GM12873 (cell line): ENCODE results near the gene ANK3.

Source experiments
- TF ChIP-seq, protein P1 (sequence below): IDR thresholded peaks from 2 replicates; pipeline ENCODE4 v1.5.1; 2012; ENCODE audit warnings: low read depth, mild to moderate bottlenecking, moderate library complexity, low read length, control low read depth; ENCODE audit not compliant: insufficient read depth; ENCODE audit errors: missing control alignments

The ANK3 gene

DNA sequence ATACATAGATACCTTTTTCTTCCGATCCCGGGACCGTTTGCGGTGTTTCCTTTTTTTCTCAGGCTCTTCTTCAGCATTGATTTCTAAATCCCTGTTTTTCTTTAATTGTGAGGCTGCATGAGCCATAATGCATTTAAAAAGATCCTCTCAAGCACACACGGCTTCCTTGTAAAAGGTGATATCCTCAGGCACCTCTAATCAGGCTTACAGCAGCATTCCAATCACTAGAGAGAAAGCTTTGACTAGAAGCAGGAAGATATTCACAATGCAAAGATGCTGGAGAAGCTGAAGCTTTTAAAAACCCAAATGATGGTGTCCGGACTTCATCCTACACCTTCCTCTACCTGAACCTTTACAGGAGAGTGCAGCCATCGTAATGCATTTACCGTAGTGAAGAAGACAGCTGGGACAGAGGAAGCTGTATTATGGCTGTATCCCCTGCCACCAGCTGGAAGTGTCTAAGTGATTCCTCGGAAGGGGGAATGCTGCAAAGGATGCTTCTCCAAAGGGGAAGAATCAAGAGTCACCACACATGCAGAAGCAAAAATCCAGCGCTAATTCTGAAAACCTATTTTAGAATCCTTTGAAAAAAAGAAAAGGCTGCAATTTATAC is at the start of gene ANK3:
Gene ANK3 (minus strand): TSS at position 463 of the 613 bp plus-strand sequence. CDS start 337 bp downstream, at position 126.
- TF ChIP-seq, protein P1, sequence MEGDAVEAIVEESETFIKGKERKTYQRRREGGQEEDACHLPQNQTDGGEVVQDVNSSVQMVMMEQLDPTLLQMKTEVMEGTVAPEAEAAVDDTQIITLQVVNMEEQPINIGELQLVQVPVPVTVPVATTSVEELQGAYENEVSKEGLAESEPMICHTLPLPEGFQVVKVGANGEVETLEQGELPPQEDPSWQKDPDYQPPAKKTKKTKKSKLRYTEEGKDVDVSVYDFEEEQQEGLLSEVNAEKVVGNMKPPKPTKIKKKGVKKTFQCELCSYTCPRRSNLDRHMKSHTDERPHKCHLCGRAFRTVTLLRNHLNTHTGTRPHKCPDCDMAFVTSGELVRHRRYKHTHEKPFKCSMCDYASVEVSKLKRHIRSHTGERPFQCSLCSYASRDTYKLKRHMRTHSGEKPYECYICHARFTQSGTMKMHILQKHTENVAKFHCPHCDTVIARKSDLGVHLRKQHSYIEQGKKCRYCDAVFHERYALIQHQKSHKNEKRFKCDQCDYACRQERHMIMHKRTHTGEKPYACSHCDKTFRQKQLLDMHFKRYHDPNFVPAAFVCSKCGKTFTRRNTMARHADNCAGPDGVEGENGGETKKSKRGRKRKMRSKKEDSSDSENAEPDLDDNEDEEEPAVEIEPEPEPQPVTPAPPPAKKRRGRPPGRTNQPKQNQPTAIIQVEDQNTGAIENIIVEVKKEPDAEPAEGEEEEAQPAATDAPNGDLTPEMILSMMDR = no peak

- TF ChIP-seq, protein P1 = peak; percentile 51
Observed at GRCh38 chr10:60434418-60435046, 44.9 kb upstream of the ANK3 start.

- TF ChIP-seq, protein P1 = no peak
Observed at GRCh38 chr10:60433684-60434083, 44.0 kb upstream of the ANK3 start.

DNA sequence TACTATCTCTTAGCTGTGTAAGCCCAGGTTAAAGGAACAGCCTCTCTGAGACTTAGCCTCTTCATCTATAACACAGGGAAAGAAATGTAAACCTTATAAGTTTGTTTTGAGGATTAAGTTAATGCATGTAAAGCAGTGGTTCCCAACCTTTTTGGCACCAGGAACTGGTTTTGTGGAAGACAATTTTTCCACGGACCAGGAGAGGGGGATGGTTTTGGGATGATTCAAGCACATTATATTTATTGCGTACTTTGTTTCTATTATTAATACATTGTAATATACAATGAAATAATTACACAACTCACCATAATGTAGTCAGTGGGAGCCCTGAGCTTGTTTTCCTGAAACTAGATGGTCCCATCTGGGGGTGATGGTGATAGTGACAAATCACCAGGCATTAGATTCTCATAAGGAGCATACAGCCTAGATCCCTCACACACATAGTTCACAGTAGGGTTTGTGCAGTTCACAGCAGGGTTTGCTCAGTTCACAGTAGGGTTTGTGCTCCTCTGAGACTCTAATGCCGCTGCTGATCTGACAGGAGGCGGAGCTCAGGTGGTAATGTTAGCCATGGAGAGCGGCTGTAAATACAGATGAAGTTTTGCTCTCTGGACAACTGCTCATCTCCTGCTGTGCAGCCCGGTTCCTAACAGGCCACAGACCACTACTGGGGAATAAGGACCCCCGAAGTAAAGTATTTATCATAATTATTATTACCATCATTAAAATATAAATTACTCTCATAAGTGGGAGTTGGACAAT is 41.3 kb upstream of the ANK3 start:
- TF ChIP-seq, protein P1 = no peak

GRCh38 chr10:60430017-60430416 is 40.3 kb upstream of the ANK3 start:
- TF ChIP-seq, protein P1 = no peak

DNA sequence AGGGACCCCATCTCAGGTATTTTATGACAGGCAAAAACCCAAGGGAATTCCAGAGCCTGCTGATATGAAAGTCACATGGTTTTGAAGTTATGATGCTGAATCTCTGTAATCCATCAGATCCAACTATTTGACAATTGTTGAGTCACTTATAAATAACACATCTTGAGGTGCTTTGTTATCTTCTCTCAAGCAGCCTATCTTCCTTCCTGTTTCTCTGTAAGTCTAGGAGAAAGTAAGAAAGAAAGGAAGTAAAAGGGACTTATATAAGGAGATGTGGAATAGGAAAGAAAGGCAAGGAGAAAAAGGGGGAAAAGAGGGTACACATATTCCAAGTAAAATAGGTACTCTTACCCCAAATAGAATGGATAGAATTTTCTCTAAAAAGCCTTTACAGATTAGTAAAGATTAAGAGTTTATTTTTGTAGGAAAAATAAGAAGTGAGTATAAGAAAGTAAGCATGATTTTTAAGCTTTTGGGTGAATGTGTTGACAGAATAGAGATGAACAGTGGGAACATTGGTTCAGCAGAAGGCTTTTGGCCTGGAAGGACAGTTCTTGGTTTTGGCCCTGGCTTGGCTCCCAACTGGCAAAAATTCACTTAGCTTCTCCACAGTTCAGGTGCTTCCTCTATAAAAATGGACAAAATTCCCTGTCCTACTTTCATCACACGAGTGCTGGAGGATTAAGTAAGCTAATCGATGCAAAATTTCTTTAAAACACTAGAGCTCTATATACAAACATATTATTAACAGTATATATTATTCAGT is 39.6 kb upstream of the ANK3 start:
- TF ChIP-seq, protein P1 = no peak

DNA sequence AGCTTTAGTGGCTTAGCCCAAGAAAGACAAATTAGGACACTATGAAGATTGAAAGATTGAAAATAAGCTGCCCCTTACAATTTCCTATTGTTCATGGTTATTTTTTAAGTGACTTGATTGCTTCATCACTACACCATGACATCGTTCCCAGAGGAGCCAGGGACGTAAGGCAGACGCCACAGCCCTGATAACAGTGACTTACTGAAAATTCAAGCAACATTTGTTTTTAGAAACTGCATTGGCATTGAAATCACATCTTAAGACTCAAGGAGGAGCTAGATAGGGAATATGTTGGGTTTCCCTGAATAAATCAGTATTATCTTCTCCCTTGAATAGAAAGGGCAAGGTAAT is 38.7 kb upstream of the ANK3 start:
- TF ChIP-seq, protein P1 = no peak
